Mesothelial cell of epicardium (in vitro differentiated cells): ENCODE measurements around the gene BCAN. TPM values are rescaled to one million over a fixed set of nuclear protein-coding genes. Genes with fewer than 3 reads are reported as not detected.

Source experiments
- DNase-seq, 2 experiments: peaks; one replicate each; pipeline ENCODE4 v3.0.0; 2021; ENCODE audit warnings: low spot score in 2 of 2; ENCODE audit not compliant: unreplicated experiment in 2 of 2
- H3K27ac Mint-ChIP-seq: 2 replicates; pipeline ENCODE4 v1.8.0; 2021; ENCODE audit warnings: mixed read lengths
- H3K27me3 Mint-ChIP-seq: 2 replicates; pipeline ENCODE4 v1.8.0; 2021; ENCODE audit warnings: low read depth, mixed read lengths
- H3K36me3 Mint-ChIP-seq: 2 replicates; pipeline ENCODE4 v1.8.0; 2021; ENCODE audit warnings: mixed read lengths
- H3K4me1 Mint-ChIP-seq: 2 replicates; pipeline ENCODE4 v1.8.0; 2021; ENCODE audit warnings: mixed read lengths
- H3K4me3 Mint-ChIP-seq: 2 replicates; pipeline ENCODE4 v1.8.0; 2021; ENCODE audit warnings: mild to moderate bottlenecking, moderate library complexity, mixed read lengths
- H3K9me3 Mint-ChIP-seq: 2 replicates; pipeline ENCODE4 v1.8.0; 2021; ENCODE audit warnings: mixed read lengths
- CTCF ChIP-seq: fragments of 200-600 bp; sonication (generic); IDR thresholded peaks from one replicate; pipeline ENCODE4 v1.5.0; 2021; ENCODE audit warnings: antibody characterized with exemption; ENCODE audit not compliant: unreplicated experiment
- total RNA-seq: library from RNA; stranded (reverse); gene quantifications from 3 replicates; pipeline ENCODE4 v1.2.1, GENCODE V29; 2021

The BCAN gene
- total RNA-seq, 1 donor from 2014 or later, result 0.85 TPM

GRCh38 chr1:156644146-156644545 is 2.2 kb downstream of the BCAN start:
- no peak overlapping the region for H3K27ac Mint-ChIP-seq
- H3K4me1 Mint-ChIP-seq, result peaks cover 7% of the 10 kb centered on the region
- no peaks in the 10 kb centered on the region for H3K9me3 Mint-ChIP-seq
- no peak overlapping the region for H3K4me3 Mint-ChIP-seq
- DNase-seq, result no peak
- H3K36me3 Mint-ChIP-seq, result no peaks in the 10 kb centered on the region
- peaks cover 92% of the 10 kb centered on the region for H3K27me3 Mint-ChIP-seq
- no peak for TF ChIP-seq CTCF

GRCh38 chr1:156644640-156645039 is 2.7 kb downstream of the BCAN start:
- Mint-ChIP-seq H3K36me3 (no peaks in the 10 kb centered on the region), H3K4me1 (peaks cover 7% of the 10 kb centered on the region), H3K4me3 (no peak overlapping the region), H3K9me3 (no peaks in the 10 kb centered on the region), H3K27me3 (peaks cover 92% of the 10 kb centered on the region), H3K27ac (no peak overlapping the region)
- DNase-seq, result no peak
- no peak for TF ChIP-seq CTCF

GRCh38 chr1:156645056-156645455 is 3.1 kb downstream of the BCAN start:
- peaks cover 91% of the 10 kb centered on the region for H3K27me3 Mint-ChIP-seq
- no peak for TF ChIP-seq CTCF
- H3K4me3 Mint-ChIP-seq, result no peak overlapping the region
- no peak for DNase-seq
- H3K9me3 Mint-ChIP-seq, result no peaks in the 10 kb centered on the region
- no peak overlapping the region for H3K27ac Mint-ChIP-seq
- no peaks in the 10 kb centered on the region for H3K36me3 Mint-ChIP-seq
- peaks cover 7% of the 10 kb centered on the region for H3K4me1 Mint-ChIP-seq

- no peaks in the 10 kb centered on the region for H3K36me3 Mint-ChIP-seq
- H3K4me3 Mint-ChIP-seq, result no peak overlapping the region
- H3K27ac Mint-ChIP-seq, result no peak overlapping the region
Measured at GRCh38 chr1:156645666-156646065, 3.7 kb downstream of the BCAN start.

GRCh38 chr1:156646738-156647211 is 4.9 kb downstream of the BCAN start:
- Mint-ChIP-seq H3K4me1 (peaks cover 4% of the 10 kb centered on the region), H3K9me3 (no peaks in the 10 kb centered on the region), H3K27me3 (peaks cover 89% of the 10 kb centered on the region), H3K4me3 (no peak overlapping the region), H3K36me3 (no peaks in the 10 kb centered on the region), H3K27ac (no peak overlapping the region)
- TF ChIP-seq CTCF, result no peak
- DNase-seq, result no peak

More at GRCh38 chr1:156645666-156646065, 3.7 kb downstream of the BCAN start:
- TF ChIP-seq CTCF, result no peak
- H3K27me3 Mint-ChIP-seq, result peaks cover 91% of the 10 kb centered on the region
- no peak for DNase-seq
- H3K9me3 Mint-ChIP-seq, result no peaks in the 10 kb centered on the region
- H3K4me1 Mint-ChIP-seq, result peaks cover 7% of the 10 kb centered on the region

- no peak overlapping the region for H3K27ac Mint-ChIP-seq
- H3K27me3 Mint-ChIP-seq, result peaks cover 89% of the 10 kb centered on the region
Measured at GRCh38 chr1:156647351-156647750, 5.4 kb downstream of the BCAN start.

More at GRCh38 chr1:156647351-156647750, 5.4 kb downstream of the BCAN start:
- no peaks in the 10 kb centered on the region for H3K9me3 Mint-ChIP-seq
- H3K4me3 Mint-ChIP-seq, result no peak overlapping the region
- TF ChIP-seq CTCF, result no peak
- H3K4me1 Mint-ChIP-seq, result peaks cover 2% of the 10 kb centered on the region
- DNase-seq, result no peak
- no peaks in the 10 kb centered on the region for H3K36me3 Mint-ChIP-seq
